ENCODE measurements around the gene SIKE1.

Gene SIKE1

DNA sequence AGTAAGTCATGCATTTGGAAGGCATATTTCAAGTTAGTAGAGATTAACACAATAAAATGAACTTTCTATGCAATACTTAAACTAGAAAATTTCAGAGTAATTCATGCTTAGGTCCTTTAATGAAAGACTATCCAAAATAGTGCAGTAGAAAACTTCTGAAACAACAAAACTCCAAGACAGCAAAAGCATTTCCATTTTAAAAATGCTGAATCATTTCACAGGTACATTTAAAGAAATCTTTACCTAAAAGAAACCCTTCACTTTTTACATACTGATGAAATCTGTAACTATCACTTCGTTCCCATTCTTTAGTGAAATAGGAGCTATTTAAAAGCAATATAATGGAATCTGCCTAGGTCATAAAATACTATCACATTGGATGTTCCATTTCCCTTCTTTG is 40.2 kb downstream of the SIKE1 start:
- Histone ChIP-seq H3K36me3 (peaks cover 88% of the 10 kb centered on the region), H3K27me3 (no peaks in the 10 kb centered on the region), H3K9me3 (no peaks in the 10 kb centered on the region), H3K9ac (no peak overlapping the region), H3K4me3 (no peak overlapping the region), H3K27ac (no peak overlapping the region), H3K4me1 (no peaks in the 10 kb centered on the region), H4K20me1 (peaks cover 97% of the 10 kb centered on the region), H3K4me2 (no peak overlapping the region)
- no peak for TF ChIP-seq Cebpa-rat (IDR thresholded peaks at IDR 0.05)

DNA sequence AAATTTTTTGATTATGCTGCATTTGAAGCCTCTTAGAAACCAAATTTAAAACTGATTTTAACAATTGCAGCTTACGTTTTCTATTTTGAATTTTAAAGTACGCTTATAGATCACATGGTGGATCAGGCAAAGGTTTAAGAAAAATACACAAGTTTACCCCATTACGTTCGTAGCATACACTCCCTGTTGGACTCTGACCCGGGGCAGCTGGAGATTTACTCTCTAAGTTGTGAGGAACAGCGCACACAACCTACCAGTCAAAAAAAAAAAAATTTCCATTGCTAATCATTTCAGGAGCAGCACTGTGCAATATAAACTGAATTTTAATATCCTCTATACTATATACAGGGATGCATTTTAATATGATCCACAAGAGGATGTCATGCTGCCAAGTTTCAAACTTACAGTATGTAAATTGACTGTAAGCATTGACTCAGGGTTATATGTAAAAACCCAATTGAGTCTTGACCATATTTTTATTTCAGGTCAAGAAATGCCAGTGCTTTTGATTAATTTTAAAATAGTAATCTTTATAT is 43.1 kb downstream of the SIKE1 start:
- peaks cover 93% of the 10 kb centered on the region for H3K36me3 ChIP-seq

DNA sequence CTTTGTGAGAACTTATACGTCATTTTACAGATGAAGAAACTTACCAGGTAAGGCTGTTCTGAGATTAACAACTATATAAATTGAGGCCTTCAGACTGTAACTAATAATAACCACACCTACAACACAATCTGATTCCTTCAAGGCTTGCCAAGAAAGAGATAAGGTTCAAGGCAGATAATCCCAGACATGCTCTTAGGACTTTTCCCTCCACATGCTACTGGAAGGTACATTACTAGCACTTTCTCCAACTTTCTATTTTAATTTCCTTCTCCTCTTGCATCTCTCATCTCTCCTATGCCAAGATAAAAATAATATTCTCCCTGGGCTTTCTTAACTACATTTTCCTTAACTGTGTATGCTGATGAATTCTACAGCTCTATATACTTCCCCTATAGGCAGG is 45.0 kb downstream of the SIKE1 start:
- Histone ChIP-seq H3K9ac (no peak overlapping the region), H3K36me3 (peaks cover 97% of the 10 kb centered on the region), H3K27ac (no peak overlapping the region), H4K20me1 (peaks cover 89% of the 10 kb centered on the region), H3K4me1 (no peaks in the 10 kb centered on the region), H3K27me3 (no peaks in the 10 kb centered on the region), H3K9me3 (no peaks in the 10 kb centered on the region), H3K4me3 (no peak overlapping the region), H3K4me2 (no peak overlapping the region)
- no peak for TF ChIP-seq Cebpa-rat (IDR thresholded peaks at IDR 0.05)

More for the DNA sequence above, 43.1 kb downstream of the SIKE1 start:
- Histone ChIP-seq H3K4me2 (no peak overlapping the region), H3K4me3 (no peak overlapping the region), H3K9me3 (no peaks in the 10 kb centered on the region), H3K9ac (no peak overlapping the region), H3K4me1 (no peaks in the 10 kb centered on the region), H3K27ac (no peak overlapping the region), H3K27me3 (no peaks in the 10 kb centered on the region), H4K20me1 (peaks cover 92% of the 10 kb centered on the region)
- no peak for TF ChIP-seq Cebpa-rat (IDR thresholded peaks at IDR 0.05)

DNA sequence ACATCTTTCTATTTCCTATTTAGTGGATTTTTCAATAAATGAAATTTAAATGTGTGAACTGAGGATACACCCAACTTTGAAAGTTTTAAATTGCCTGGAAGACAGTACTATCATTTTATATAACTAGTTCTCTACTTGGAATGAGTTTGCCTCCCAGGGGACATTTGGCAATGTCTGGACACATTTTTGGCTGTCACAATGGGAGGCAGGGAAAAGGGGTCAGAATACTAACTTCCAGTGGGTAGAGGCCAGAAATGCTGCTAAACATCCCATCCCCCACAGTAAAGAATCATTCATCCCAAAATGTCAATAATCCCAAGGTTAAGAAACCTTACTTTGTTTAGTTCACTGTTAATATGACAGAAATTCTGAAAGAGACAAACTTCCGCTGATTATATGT is 50.7 kb downstream of the SIKE1 start:
- no peak for TF ChIP-seq Cebpa-rat (IDR thresholded peaks at IDR 0.05)
- peaks cover 92% of the 10 kb centered on the region for H4K20me1 ChIP-seq

DNA sequence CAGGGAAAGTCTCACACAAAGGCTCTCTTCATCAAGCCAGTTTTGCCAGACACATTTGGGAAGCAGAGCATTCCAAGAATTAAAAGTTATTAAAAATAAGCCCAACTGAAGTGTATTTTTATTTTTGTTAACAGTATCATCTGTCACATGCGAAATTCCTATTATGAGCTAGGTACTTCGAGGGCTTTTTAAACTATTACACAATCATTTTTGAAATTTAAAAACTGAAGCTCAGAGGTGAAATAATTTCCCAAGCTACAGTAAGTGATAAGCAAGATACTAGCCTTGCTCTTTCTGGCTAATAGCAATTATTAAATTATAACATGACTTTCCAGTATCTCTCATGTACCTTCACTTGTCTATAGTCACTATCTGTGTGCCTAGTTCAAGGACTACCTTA is 51.9 kb downstream of the SIKE1 start:
- Histone ChIP-seq H3K27ac (no peak overlapping the region), H3K4me1 (no peaks in the 10 kb centered on the region), H4K20me1 (peaks cover 84% of the 10 kb centered on the region), H3K4me2 (no peak overlapping the region), H3K9me3 (no peaks in the 10 kb centered on the region), H3K36me3 (peaks cover 100% of the 10 kb centered on the region), H3K9ac (no peak overlapping the region), H3K27me3 (no peaks in the 10 kb centered on the region), H3K4me3 (no peak overlapping the region)
- TF ChIP-seq Cebpa-rat (IDR thresholded peaks at IDR 0.05) = no peak

More for the DNA sequence above, 50.7 kb downstream of the SIKE1 start:
- H3K27me3 ChIP-seq = no peaks in the 10 kb centered on the region
- H3K4me2 ChIP-seq = no peak overlapping the region
- H3K36me3 ChIP-seq = peaks cover 100% of the 10 kb centered on the region
- no peaks in the 10 kb centered on the region for H3K9me3 ChIP-seq
- no peak overlapping the region for H3K4me3 ChIP-seq
- H3K4me1 ChIP-seq = no peaks in the 10 kb centered on the region
- H3K27ac ChIP-seq = no peak overlapping the region
- no peak overlapping the region for H3K9ac ChIP-seq

DNA sequence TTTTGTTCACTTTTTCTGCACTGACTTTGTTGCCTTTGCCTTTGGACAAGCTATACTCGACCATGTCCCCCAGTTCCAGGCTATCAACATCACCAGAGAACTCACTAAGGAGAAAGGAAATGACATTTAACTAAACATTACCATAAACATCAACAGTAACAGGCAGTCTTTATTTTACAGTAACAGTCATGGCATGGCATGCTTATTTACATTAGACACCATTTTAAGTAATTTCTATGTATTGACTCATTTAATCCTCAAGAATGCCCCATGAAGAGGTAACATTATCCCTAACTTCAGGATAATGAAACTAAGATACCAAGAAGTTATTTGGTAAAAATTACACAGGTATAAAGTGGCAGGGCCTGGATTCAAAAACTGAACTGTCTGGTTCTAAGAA is 55.3 kb downstream of the SIKE1 start:
- Histone ChIP-seq H3K9ac (no peak overlapping the region), H3K4me1 (no peaks in the 10 kb centered on the region), H3K4me2 (no peak overlapping the region), H3K9me3 (no peaks in the 10 kb centered on the region), H4K20me1 (peaks cover 57% of the 10 kb centered on the region), H3K4me3 (no peak overlapping the region), H3K36me3 (peaks cover 100% of the 10 kb centered on the region), H3K27ac (no peak overlapping the region), H3K27me3 (no peaks in the 10 kb centered on the region)
- TF ChIP-seq Cebpa-rat (IDR thresholded peaks at IDR 0.05) = no peak

DNA sequence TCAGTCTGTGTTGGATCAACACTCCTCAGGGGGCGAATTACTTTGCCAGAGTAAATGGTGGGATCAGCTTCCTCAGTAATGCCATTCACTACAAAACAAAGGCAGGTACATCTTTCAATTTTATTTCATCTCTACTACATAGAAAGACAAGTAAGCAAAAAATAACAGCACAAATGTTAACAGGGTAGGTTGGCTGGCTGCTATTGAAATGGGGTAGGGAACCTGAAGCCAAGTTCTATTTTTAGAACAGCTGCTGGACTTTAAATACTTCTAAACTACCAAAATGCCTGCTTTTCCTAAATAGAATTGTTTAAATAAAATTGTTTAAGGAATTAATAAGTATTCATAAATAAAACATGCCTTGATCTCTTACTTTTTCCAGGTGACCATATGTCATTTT is 56.6 kb downstream of the SIKE1 start:
- H3K27me3 ChIP-seq = no peaks in the 10 kb centered on the region
- H4K20me1 ChIP-seq = peaks cover 44% of the 10 kb centered on the region
- H3K27ac ChIP-seq = no peak overlapping the region
- H3K36me3 ChIP-seq = peaks cover 100% of the 10 kb centered on the region
- no peak overlapping the region for H3K4me2 ChIP-seq
- no peak overlapping the region for H3K9ac ChIP-seq
- no peak for TF ChIP-seq Cebpa-rat (IDR thresholded peaks at IDR 0.05)
- no peak overlapping the region for H3K4me3 ChIP-seq
- no peaks in the 10 kb centered on the region for H3K9me3 ChIP-seq
- H3K4me1 ChIP-seq = no peaks in the 10 kb centered on the region

DNA sequence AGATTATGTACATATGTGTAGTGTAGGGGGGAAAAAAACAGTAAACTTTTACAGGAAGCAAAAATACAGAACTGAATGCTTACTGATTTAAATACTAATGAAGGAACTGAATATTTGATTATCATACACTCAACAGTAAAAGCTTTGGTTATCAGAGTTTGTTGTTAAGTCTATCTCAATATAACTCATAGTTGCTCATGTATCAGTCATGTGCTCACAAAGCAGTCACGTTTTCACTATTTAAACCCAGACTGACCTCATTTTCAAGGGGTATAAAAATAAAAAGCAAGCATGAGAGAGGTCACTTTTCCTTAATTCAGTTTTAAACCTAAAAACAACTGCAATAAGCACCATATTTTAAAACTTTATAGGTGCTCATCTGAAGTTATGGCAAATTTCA is 57.0 kb downstream of the SIKE1 start:
- Histone ChIP-seq H3K27ac (no peak overlapping the region), H3K4me1 (no peaks in the 10 kb centered on the region), H3K9me3 (no peaks in the 10 kb centered on the region), H4K20me1 (peaks cover 39% of the 10 kb centered on the region), H3K27me3 (no peaks in the 10 kb centered on the region), H3K36me3 (peaks cover 100% of the 10 kb centered on the region), H3K4me2 (no peak overlapping the region), H3K9ac (no peak overlapping the region), H3K4me3 (no peak overlapping the region)
- no peak for TF ChIP-seq Cebpa-rat (IDR thresholded peaks at IDR 0.05)

DNA sequence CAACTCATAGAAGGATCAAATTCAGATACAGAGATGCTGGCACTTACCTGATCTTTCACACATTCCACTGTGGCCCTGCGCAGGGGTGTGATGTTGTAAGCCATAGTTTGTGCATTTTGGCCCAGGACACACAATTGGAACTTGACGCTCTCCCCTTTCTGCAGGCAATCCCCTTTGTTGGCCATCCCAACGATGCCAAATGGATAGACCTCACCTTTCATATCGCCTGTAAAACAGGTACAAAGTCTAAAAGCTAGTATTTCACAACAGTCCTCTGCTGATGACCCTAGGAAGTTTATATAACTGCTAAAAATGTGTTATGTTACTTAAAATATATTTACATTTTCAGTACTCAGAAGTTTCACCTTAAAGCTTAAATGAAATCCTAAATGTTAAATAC is 60.0 kb downstream of the SIKE1 start:
- peaks cover 10% of the 10 kb centered on the region; the same call in 1 of the 2 replicates for H4K20me1 ChIP-seq
- H3K4me1 ChIP-seq = peaks cover 5% of the 10 kb centered on the region
- H3K9ac ChIP-seq = no peak overlapping the region
- H3K27me3 ChIP-seq = no peaks in the 10 kb centered on the region
- no peak overlapping the region for H3K4me2 ChIP-seq
- no peak for TF ChIP-seq Cebpa-rat (IDR thresholded peaks at IDR 0.05)
- peaks cover 80% of the 10 kb centered on the region for H3K36me3 ChIP-seq
- H3K4me3 ChIP-seq = no peak overlapping the region
- H3K27ac ChIP-seq = no peak overlapping the region
- no peaks in the 10 kb centered on the region for H3K9me3 ChIP-seq

Data from BLaER1 (cell line).